H7 (cell line): ENCODE results near the gene CCL8. TPM values are rescaled to one million over a fixed set of nuclear protein-coding genes. Genes with fewer than 3 reads are reported as not detected.

Experiments used
- DNase-seq: peaks from one replicate; pipeline ENCODE4 v3.0.0; 2012
- H3K27me3 ChIP-seq: 2 replicates; pipeline ENCODE4 v1.6.0; 2011; ENCODE audit warnings: mild to moderate bottlenecking, low read length; ENCODE audit not compliant: control insufficient read depth, insufficient read depth
- H3K36me3 ChIP-seq: replicated peaks from 2 replicates; pipeline ENCODE4 v1.5.1; 2011; ENCODE audit warnings: low read length; ENCODE audit not compliant: control insufficient read depth, insufficient read depth
- H3K4me3 ChIP-seq: 2 replicates; pipeline ENCODE4 v1.5.1; 2011; ENCODE audit warnings: low read depth, mild to moderate bottlenecking, control low read depth, low read length, moderate library complexity; ENCODE audit not compliant: insufficient read depth
- total RNA-seq: library from RNA; depleted of rRNA; stranded (reverse); fragments of >200 nt; shearing (Covaris generic); gene quantifications from 2 replicates; pipeline ENCODE4 v1.2.3, GENCODE V29; 2014; rRNA removed

Gene CCL8
- total RNA-seq, 1 experiment from 2014 or later = not detected

GRCh38 chr17:34367486-34368195 lies 48.4 kb downstream of the CCL8 start:
- H3K4me3 ChIP-seq = no peak overlapping the region
- no peaks in the 10 kb centered on the region; the same call in 1 of the 2 replicates for H3K27me3 ChIP-seq
- H3K36me3 ChIP-seq = no peaks in the 10 kb centered on the region
- no peak for DNase-seq

- H3K4me3 ChIP-seq = no peak overlapping the region
- no peaks in the 10 kb centered on the region for H3K27me3 ChIP-seq
- no peak for DNase-seq
- no peaks in the 10 kb centered on the region for H3K36me3 ChIP-seq
Observed at GRCh38 chr17:34368196-34368945, 49.1 kb downstream of the CCL8 start.

GRCh38 chr17:34368946-34369500 lies 49.8 kb downstream of the CCL8 start:
- no peaks in the 10 kb centered on the region for H3K36me3 ChIP-seq
- no peaks in the 10 kb centered on the region for H3K27me3 ChIP-seq
- no peak for DNase-seq
- no peak overlapping the region for H3K4me3 ChIP-seq

GRCh38 chr17:34369571-34369970 lies 50.3 kb downstream of the CCL8 start:
- Histone ChIP-seq H3K36me3 (no peaks in the 10 kb centered on the region), H3K4me3 (no peak overlapping the region), H3K27me3 (no peaks in the 10 kb centered on the region)
- DNase-seq = no peak

DNA sequence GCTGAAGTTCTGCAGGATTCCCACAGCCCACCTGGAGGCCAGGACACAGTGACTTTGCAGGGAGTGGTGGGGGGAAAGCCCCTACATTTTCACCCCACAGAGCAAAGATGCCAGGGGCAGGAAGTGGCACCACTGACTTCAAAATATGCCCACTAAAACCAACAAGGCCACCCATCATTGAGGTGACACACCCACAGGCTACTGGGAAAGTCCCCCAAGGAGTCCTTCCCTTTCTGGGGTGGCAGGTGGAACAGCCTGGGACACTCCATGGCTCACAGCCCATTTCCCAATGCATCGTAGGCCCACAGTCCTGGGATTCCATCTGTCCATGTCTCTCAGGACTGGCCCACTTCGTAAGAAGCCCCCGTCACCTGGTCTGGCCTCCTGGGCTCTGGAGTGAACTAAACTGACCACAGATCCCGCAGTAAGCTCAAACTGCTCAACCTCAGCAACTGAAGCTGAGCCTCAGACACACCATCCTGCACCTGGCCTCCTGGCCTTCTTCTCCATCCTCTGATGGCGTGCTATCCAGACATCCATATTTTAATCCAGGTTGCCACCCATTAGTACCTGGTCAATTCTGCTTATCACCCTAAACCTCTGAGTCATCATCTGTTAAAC lies 51.3 kb downstream of the CCL8 start:
- Histone ChIP-seq H3K36me3 (no peaks in the 10 kb centered on the region), H3K4me3 (no peak overlapping the region), H3K27me3 (no peaks in the 10 kb centered on the region)
- DNase-seq = no peak

DNA sequence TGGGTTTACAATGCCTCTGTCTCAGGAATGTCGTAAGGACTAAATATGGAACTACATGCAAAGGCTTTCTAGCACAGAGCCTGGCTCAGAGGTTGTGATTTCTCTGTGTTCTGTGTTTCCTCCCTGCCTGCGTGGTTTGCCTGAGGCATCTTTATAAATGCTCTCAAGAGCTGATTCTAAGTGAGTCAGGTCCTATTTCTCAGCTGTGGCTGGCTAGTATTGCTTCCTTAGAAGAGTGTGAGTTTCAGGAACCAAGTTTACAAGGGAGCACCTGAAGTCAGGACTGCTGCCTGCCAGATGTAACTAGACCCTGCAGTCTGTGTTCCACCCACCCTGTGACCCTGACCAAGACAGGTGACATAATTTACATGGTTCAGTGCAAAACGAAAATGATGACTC lies 51.8 kb downstream of the CCL8 start:
- no peaks in the 10 kb centered on the region for H3K36me3 ChIP-seq
- no peaks in the 10 kb centered on the region for H3K27me3 ChIP-seq
- no peak for DNase-seq
- H3K4me3 ChIP-seq = no peak overlapping the region

Other genes starting within 250 kb of the CCL8 start
- gene CCL2, start 64.2 kb upstream of the CCL8 start, total RNA-seq = 15.8 and 48.7 TPM in 2 replicates
- gene CCL7, start 49.2 kb upstream of the CCL8 start, total RNA-seq = not detected in 2 replicates
- gene CCL11, start 33.7 kb upstream of the CCL8 start, total RNA-seq = not detected in 2 replicates
- gene CCL13, start 37.0 kb downstream of the CCL8 start, total RNA-seq = not detected in 2 replicates
- gene CCL1, start 43.8 kb downstream of the CCL8 start, total RNA-seq = not detected in 2 replicates